SKM-1 treated with dmso at 0.1 percent for 144 hours (cell line): ENCODE data around the gene BCL7A.
"Not testable (repeated sequence)": the region's sequence is repeated elsewhere in the genome, so short reads cannot be mapped to it uniquely, and the experiment has no call there.

Experiments
- DNase-seq: peaks from one replicate; lab custom pipeline; 2025; ENCODE audit not compliant: unreplicated experiment; lab: John Stamatoyannopoulos, UW

Gene BCL7A

DNA sequence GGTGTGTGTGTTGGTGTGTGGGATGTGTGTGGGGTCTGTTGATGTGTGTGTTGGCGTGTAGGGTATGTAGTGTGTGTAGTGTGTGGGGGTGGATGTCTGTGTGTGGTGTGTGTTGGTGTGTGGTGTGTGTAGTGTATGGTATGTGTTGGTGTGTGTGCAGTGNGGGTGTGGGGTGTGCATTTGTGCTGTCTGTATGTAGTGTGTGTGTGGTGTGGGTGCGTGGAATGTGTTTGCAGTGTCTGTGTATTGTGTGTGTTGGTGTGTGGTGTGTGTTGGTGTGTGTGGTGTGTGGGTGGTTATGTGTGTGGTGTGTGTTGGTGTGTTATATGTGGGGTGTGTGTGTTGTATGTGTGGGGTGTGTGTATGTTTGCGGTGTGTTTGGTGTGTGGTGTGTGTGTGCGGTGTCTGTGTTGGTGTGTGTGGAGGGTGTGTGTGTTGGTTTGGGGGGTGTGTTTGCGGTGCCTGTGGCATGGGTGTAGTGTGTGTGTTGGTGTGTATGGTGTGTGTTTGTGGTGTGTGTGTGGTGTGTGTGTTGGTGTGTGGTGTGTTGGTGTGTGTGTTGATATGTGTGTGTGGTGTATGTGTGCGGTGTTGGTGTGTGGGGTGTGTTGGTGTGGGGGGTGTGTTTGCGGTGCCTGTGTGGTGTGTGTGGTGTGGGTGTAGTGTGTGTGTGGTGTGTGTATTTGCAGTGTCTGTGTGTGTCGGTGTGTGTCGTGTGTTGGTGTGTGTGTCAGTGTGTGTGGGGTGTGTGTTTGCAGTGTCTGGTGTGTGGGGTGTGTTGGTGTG is 71.6 kb downstream of the BCL7A start:
- no peak for DNase-seq

DNA sequence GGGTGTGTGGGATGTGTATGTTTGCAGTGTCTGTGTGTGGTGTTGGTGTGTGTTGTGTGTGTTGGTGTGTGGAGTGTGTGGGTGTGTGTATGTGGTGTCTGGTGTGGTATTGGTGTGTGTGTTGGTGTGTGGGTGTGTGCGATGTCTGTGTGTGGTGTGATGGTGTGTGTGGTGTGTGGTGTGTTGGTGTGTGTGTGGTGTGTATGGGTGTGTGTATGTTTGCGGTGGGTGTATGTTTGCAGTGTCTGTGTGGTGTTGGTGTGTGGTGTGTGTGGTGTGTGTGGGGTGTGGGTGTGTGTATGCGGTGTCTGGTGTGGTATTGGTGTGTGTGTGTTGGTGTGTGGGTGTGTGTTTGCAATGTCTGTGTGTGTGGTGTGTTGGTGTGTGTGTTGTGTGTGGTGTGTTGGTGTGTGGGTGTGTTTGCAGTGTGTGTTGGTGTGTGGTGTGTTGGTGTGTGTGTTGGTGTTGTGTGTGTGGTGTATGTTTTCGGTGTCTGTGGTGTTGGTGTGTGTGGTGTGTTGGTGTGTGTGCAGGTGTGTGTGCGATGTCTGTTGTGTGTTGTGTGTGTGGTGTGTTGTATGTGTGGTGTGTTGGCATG is 72.6 kb downstream of the BCL7A start:
- no peak for DNase-seq

GRCh38 chr12:122094735-122095631 is 73.3 kb downstream of the BCL7A start:
- no peak for DNase-seq

GRCh38 chr12:122096014-122096413 is 74.3 kb downstream of the BCL7A start:
- no peak for DNase-seq

DNA sequence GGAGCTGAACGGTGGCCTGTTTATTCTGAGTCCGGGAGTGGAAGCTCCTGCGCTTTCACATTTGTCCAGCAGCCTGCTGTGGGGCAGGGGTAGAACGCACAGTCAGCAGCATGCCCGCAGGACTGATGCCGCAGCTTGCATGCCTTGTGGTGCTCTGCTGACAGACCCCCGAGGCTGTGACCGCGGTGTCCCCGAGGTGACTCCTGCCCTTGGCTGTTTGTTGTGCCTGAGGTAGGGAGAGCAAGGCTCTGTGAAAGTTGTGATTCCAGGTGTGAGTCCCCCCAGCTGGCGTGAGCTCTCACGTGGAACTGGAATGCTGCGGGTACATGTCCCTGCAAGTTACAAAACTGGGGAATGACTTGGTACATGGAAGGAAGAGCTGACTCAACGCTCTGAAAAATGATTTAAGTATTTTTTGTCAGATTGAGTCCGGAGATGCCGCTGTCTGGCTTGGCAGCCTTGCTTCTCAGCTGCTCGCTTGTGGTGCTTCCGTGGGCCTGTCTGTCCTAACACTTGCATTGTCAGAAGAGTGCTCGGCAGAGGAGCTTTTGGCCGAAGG is 75.0 kb downstream of the BCL7A start:
- no peak for DNase-seq

- no peak for DNase-seq
Measured at GRCh38 chr12:122097584-122097926, 75.9 kb downstream of the BCL7A start.

GRCh38 chr12:122097927-122098756 is 76.5 kb downstream of the BCL7A start:
- DNase-seq: no peak

GRCh38 chr12:122099280-122099749 is 77.6 kb downstream of the BCL7A start:
- no peak for DNase-seq

DNA sequence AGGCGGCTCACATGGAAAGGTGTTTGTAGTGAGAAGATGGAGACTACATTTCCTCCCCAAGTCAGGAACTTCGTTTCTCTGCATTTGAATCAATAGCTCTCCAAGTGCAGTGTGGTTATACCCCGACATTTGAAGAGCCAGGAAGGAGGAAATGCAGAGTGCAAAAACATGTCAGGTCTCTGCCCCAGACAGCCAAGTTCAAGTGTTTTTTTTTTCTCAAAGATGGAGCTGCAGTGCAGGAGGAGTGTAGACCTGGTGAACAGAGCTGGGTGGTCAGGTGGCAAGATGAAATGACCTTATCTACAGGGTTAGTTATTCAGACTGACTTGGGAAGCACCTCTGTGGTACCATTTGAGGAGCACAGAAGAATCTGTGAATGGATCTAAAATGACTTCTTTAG is 78.2 kb downstream of the BCL7A start:
- no peak for DNase-seq

DNA sequence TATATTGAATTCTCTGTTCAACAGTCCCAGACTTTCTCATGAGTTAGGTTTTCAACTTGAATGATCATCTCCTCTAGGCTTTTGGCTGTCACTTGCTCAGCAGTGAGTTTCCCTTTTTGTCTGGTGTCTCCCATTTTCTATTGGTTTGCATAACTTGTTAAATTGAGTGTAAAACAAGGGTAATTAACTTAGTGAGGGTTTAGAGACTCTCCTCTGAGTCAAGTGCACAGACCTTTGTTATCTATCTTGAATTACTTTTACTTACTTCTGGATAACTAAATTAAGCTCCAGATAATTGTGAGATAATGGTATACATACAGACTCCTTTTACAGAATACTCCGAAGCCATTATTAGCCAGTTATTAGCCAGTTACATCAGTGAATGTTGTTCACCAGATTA is 78.9 kb downstream of the BCL7A start:
- DNase-seq: no peak

DNA sequence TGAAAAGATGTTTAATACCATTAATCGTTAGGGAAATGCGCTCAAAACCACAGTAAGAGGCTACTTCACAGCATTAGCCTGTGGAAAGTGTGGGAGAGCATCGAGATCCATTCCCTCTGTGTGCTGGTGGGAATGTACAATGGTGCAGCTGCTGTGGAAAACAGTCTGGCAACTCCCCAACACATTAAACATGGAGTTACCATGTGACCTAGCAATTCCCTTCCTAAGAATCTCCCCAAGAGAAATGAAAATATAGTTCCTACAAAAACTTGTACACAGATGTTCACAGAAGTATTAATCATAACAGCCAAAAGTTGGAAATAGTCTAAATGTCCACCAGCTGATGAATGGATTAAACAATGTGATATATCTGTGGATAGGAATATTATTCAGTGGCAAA is 80.6 kb downstream of the BCL7A start:
- no peak for DNase-seq

DNA sequence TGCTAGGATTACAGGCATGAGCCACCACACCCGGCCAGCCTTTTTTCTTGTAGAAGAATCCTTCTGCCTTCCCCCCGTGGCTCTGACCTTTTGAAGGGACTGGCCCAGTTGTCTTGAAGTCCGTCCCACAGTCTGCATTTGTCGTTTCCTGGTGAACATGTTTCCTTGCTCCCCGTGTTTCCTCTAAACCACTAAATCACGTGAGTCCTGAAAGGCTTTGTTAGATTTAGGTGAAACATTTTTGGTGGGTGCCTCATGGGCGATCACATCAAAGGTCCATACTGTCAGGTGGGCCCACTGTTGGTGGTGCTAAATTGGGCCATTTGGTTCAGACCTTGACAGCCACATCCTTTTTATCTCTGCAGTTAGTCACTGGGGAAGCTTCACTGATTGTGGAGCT is 83.2 kb downstream of the BCL7A start:
- DNase-seq: no peak

GRCh38 chr12:122105496-122105895 is 83.8 kb downstream of the BCL7A start:
- DNase-seq: not testable (repeated sequence)

- DNase-seq: no peak
Measured at GRCh38 chr12:122106843-122107242, 85.2 kb downstream of the BCL7A start.

DNA sequence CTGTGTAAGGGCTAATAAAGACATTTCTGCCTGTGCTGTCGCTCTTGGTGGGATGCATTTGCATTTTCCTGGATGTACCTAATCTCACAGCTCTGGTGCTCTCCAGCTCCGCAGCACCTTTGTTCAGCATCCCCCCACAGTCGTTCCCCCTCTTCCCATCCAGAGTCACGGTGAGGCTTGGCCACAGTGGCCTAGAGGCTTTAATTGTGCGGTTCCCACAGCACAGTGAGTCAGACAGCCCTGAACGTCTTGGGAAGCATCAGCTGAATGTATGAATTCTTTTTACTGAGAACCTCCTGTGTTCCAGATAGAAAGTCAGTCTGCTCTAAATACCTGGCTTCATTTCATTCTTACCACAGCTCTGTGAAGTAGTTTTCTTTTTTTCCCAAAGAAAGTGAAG is 85.6 kb downstream of the BCL7A start:
- no peak for DNase-seq

DNA sequence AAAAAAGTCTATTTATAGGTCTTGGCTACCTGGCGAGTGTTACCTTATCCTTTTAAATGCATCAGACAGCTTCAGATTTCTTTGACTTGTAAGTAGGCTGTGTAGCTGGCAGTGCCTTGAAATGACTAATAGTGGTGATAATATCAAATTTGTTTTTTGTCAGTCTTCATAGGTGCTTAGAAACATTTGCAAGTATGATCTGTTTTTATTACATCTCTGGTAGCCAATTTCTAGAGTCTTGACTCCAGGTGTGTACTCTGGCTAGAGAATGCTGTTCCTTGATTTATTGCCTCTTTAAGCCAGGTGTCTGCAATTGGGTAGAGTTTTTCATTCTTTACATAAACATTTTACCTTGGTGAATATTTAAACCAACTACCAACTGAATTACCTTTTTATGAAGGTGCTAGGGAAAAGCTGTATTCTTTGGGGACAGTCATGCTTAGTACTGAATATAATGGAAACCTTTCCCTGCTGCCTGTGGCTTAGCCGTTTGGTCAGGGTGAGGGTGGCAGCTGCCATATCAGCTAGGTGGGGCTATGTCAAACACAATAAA is 89.5 kb downstream of the BCL7A start:
- DNase-seq: no peak
